ENCODE data around the gene MLC1. TPM values are rescaled to one million over a fixed set of nuclear protein-coding genes. Genes with fewer than 3 reads are reported as not detected.

Gene MLC1
- total RNA-seq, 1 donor from 2014 or later: 0.09 TPM

- H2AFZ ChIP-seq (ENCODE audit: low read depth, low read length): no peak overlapping the region
- Mint-ChIP-seq H3K4me1 (ENCODE audit: low read depth, unreplicated experiment) (peaks cover 2% of the 10 kb centered on the region), H3K27me3 (ENCODE audit: low read depth, unreplicated experiment) (peaks cover 31% of the 10 kb centered on the region), H3K27ac (ENCODE audit: unreplicated experiment) (no peak overlapping the region), H3K36me3 (ENCODE audit: low read depth, unreplicated experiment) (no peaks in the 10 kb centered on the region), H3K9me3 (ENCODE audit: unreplicated experiment) (no peaks in the 10 kb centered on the region), H3K4me3 (ENCODE audit: unreplicated experiment) (no peak overlapping the region)
- no peak for FAIRE-seq
- H3K27me3 ChIP-seq (ENCODE audit: insufficient read depth, low read length): peaks cover 14% of the 10 kb centered on the region
- H3K4me1 ChIP-seq (ENCODE audit: insufficient read depth, low read length): no peaks in the 10 kb centered on the region
- no peak for DNase-seq (ENCODE audit: low read depth)
- no peaks in the 10 kb centered on the region for H3K36me3 ChIP-seq (ENCODE audit: insufficient read depth, low read length)
- H3K79me2 ChIP-seq (ENCODE audit: insufficient read depth, low read length): no peaks in the 10 kb centered on the region
- TF ChIP-seq EZH2 (IDR thresholded peaks at IDR 0.05; ENCODE audit: insufficient read depth, low read length): no peak
- TF ChIP-seq, protein P1, sequence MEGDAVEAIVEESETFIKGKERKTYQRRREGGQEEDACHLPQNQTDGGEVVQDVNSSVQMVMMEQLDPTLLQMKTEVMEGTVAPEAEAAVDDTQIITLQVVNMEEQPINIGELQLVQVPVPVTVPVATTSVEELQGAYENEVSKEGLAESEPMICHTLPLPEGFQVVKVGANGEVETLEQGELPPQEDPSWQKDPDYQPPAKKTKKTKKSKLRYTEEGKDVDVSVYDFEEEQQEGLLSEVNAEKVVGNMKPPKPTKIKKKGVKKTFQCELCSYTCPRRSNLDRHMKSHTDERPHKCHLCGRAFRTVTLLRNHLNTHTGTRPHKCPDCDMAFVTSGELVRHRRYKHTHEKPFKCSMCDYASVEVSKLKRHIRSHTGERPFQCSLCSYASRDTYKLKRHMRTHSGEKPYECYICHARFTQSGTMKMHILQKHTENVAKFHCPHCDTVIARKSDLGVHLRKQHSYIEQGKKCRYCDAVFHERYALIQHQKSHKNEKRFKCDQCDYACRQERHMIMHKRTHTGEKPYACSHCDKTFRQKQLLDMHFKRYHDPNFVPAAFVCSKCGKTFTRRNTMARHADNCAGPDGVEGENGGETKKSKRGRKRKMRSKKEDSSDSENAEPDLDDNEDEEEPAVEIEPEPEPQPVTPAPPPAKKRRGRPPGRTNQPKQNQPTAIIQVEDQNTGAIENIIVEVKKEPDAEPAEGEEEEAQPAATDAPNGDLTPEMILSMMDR (IDR thresholded peaks at IDR 0.05; ENCODE audit: insufficient read depth, low read depth, low read length): no peak
- no peaks in the 10 kb centered on the region for H4K20me1 ChIP-seq (ENCODE audit: insufficient read depth, low read length)
- H3K4me3 ChIP-seq (ENCODE audit: insufficient read depth, low read depth, low read length): no peak overlapping the region
- no peak overlapping the region for H3K9ac ChIP-seq (ENCODE audit: low read length)
- H3K4me2 ChIP-seq (ENCODE audit: low read length): no peak overlapping the region
- no peak overlapping the region for H3K27ac ChIP-seq (ENCODE audit: low read depth, low read length)
- H3K9me3 ChIP-seq (ENCODE audit: insufficient read depth, low read depth, low read length): no peaks in the 10 kb centered on the region
Observed at GRCh38 chr22:50061824-50062355, 23.3 kb downstream of the MLC1 start.

DNA sequence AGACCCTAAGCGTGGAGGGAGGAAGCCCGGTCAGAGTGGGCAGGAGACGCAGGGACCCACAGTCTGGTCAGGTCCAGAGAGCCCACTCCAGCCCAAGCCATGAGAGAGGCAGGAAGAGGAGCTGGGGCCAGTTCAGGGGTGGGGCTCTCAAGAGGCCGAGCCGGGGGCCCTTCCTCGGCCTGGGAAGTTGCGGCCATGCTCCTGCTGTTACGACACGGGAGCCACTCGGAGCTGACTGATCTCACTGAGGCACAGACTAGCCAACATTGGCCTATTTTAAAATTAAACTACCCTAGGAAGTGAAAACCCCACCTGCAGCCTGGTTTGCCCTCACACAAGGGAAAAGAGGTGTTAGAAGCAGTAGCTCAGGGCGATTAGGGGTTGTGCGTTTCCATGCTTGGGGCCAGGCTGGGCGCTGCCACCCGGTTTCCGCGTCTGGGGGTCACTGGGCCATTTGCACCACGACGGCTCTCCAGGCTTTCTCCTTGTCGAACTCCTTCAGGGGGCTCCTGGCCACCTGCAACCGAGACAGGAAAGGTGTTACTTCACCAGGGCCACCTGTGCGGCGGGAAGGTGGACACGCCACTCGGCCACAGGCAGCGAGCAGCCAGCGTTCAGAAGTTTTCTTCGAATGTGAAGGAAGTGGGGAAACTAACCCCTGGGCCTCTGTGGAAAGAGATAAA, 23.9 kb downstream of the MLC1 start:
- Mint-ChIP-seq H3K36me3 (ENCODE audit: low read depth, unreplicated experiment) (no peaks in the 10 kb centered on the region), H3K27me3 (ENCODE audit: low read depth, unreplicated experiment) (peaks cover 35% of the 10 kb centered on the region), H3K4me3 (ENCODE audit: unreplicated experiment) (no peak overlapping the region), H3K4me1 (ENCODE audit: low read depth, unreplicated experiment) (peaks cover 2% of the 10 kb centered on the region), H3K9me3 (ENCODE audit: unreplicated experiment) (no peaks in the 10 kb centered on the region), H3K27ac (ENCODE audit: unreplicated experiment) (no peak overlapping the region)
- peaks cover 14% of the 10 kb centered on the region for H3K27me3 ChIP-seq (ENCODE audit: insufficient read depth, low read length)
- no peak for FAIRE-seq
- DNase-seq (ENCODE audit: low read depth): no peak
- H3K36me3 ChIP-seq (ENCODE audit: insufficient read depth, low read length): no peaks in the 10 kb centered on the region
- H3K9me3 ChIP-seq (ENCODE audit: insufficient read depth, low read depth, low read length): no peaks in the 10 kb centered on the region
- H3K79me2 ChIP-seq (ENCODE audit: insufficient read depth, low read length): no peaks in the 10 kb centered on the region
- H3K4me3 ChIP-seq (ENCODE audit: insufficient read depth, low read depth, low read length): no peak overlapping the region
- H4K20me1 ChIP-seq (ENCODE audit: insufficient read depth, low read length): no peaks in the 10 kb centered on the region
- no peak overlapping the region for H3K9ac ChIP-seq (ENCODE audit: low read length)
- no peak overlapping the region for H2AFZ ChIP-seq (ENCODE audit: low read depth, low read length)
- no peak for TF ChIP-seq EZH2 (IDR thresholded peaks at IDR 0.05; ENCODE audit: insufficient read depth, low read length)
- TF ChIP-seq, protein P1 (IDR thresholded peaks at IDR 0.05; ENCODE audit: insufficient read depth, low read depth, low read length): no peak
- no peak overlapping the region for H3K4me2 ChIP-seq (ENCODE audit: low read length)
- H3K4me1 ChIP-seq (ENCODE audit: insufficient read depth, low read length): no peaks in the 10 kb centered on the region
- H3K27ac ChIP-seq (ENCODE audit: low read depth, low read length): no peak overlapping the region
